Measurements from ENCODE around the gene ROBO1. TPM values are rescaled to one million over a fixed set of nuclear protein-coding genes. Genes with fewer than 3 reads are reported as not detected.

ROBO1 gene
- total and polyA plus RNA-seq, 2 of the 13 experiments (the other 11 are each of a cell fraction or from before 2014, with no cell fraction given): 52.2 to 71.0 TPM

GRCh38 chr3:79002465-79003372 lies 765.1 kb downstream of the ROBO1 start (continued):
- TF ChIP-seq, protein P1, sequence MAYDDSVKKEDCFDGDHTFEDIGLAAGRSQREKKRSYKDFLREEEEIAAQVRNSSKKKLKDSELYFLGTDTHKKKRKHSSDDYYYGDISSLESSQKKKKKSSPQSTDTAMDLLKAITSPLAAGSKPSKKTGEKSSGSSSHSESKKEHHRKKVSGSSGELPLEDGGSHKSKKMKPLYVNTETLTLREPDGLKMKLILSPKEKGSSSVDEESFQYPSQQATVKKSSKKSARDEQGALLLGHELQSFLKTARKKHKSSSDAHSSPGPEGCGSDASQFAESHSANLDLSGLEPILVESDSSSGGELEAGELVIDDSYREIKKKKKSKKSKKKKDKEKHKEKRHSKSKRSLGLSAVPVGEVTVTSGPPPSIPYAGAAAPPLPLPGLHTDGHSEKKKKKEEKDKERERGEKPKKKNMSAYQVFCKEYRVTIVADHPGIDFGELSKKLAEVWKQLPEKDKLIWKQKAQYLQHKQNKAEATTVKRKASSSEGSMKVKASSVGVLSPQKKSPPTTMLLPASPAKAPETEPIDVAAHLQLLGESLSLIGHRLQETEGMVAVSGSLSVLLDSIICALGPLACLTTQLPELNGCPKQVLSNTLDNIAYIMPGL (CRISPR knock-in tag; IDR thresholded peaks at IDR 0.05; ENCODE audit: borderline replicate concordance in 1 of 2, low read depth in 1 of 2): no peak
- TF ChIP-seq STAG1 (CRISPR knock-in tag; IDR thresholded peaks at IDR 0.05) (no peak), IKZF4 (CRISPR knock-in tag; IDR thresholded peaks at IDR 0.05; ENCODE audit: borderline replicate concordance, low read depth, not compliant biosample characterization) (no peak), YEATS2 (CRISPR knock-in tag; IDR thresholded peaks at IDR 0.05; ENCODE audit: borderline replicate concordance) (no peak), ZNF251 (CRISPR knock-in tag; IDR thresholded peaks at IDR 0.05) (no peak)
- TF ChIP-seq, protein P2, sequence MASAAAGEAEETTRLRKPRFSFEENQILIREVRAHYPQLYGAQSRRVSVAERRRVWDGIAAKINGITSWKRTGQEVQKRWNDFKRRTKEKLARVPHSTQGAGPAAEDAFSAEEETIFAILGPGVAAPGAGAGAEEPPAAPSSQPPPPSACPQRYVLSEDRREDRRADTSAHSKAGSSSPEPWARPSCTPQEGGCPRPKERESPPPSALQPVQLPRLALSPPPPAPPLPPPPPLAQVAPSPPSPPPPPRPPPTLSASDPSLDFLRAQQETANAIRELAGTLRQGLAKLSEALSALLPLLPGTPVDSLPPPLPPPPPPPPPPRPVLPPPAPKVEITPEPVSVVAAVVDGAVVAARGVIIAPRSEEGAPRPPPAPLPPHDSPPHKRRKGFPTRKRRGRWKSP (CRISPR knock-in tag; IDR thresholded peaks at IDR 0.05): no peak

- ChIA-PET POLR2A (no interaction called here), CTCF (ENCODE audit: low intra/inter-chr PET ratio, low total read pairs) (no interaction called here)
- Histone ChIP-seq H3K27me3 (ENCODE audit: control insufficient read depth in 1 of 2, insufficient read depth in 2 of 2, low read length in 2 of 2) (no peaks in the 10 kb centered on the region), H3K36me3 (replicated peaks in 1 of 2; ENCODE audit: control insufficient read depth in 1 of 2, insufficient read depth in 2 of 2, low read length in 2 of 2) (no peaks in the 10 kb centered on the region), H3K27ac (ENCODE audit: extremely low read length, insufficient read depth, low read length) (no peak overlapping the region), H2AFZ (ENCODE audit: low read length) (no peak overlapping the region), H3K9ac (ENCODE audit: insufficient read depth, low read depth, low read length) (no peak overlapping the region), H3K4me1 (ENCODE audit: insufficient read depth, low read length) (peaks cover 59% of the 10 kb centered on the region), H4K20me1 (ENCODE audit: insufficient read depth, low read length) (peaks cover 17% of the 10 kb centered on the region), H3K9me3 (ENCODE audit: low read length) (no peaks in the 10 kb centered on the region), H3K4me2 (ENCODE audit: low read depth, low read length) (no peak overlapping the region), H3K79me2 (ENCODE audit: insufficient read depth, low read length) (peaks cover 92% of the 10 kb centered on the region), H3K4me3 (replicated peaks in 1 of 3; ENCODE audit: insufficient read depth in 1 of 3, low read depth in 2 of 3, low read length in 3 of 3) (no peak overlapping the region)
- intact Hi-C loops (cut with micrococcal nuclease; ENCODE audit: unreplicated experiment): no loop called here
- ATAC-seq: no peak
- WGBS (ENCODE audit: low lambda C conversion rate): 94% methylated on average over 3 of the region's 3 CpGs
- BruUV-seq (replicated peaks): no TSS peak
- in situ Hi-C loops (cut with HindIII; ENCODE audit: extremely low pct_ligation_motif_present, low pct_unique_long_range_greater_than_20kb): no loop called here
- FAIRE-seq: no peak
- no peak for DNase-seq (ENCODE audit: low spot score)
- TF ChIP-seq, protein P3, sequence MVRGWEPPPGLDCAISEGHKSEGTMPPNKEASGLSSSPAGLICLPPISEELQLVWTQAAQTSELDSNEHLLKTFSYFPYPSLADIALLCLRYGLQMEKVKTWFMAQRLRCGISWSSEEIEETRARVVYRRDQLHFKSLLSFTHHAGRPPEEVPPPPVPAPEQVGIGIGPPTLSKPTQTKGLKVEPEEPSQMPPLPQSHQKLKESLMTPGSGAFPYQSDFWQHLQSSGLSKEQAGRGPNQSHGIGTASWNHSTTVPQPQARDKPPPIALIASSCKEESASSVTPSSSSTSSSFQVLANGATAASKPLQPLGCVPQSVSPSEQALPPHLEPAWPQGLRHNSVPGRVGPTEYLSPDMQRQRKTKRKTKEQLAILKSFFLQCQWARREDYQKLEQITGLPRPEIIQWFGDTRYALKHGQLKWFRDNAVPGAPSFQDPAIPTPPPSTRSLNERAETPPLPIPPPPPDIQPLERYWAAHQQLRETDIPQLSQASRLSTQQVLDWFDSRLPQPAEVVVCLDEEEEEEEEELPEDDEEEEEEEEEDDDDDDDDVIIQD (CRISPR knock-in tag; IDR thresholded peaks at IDR 0.05; ENCODE audit: low read depth): peak; percentile 75; the same call in 1 of the 2 replicates
- no peak for TF ChIP-seq CERS6 (CRISPR knock-in tag; IDR thresholded peaks at IDR 0.05)
- TF ChIP-seq ZNF460 (CRISPR knock-in tag; IDR thresholded peaks at IDR 0.05; ENCODE audit: borderline replicate concordance): no peak
- 0 out of 2 replicates have a peak, but pooled peaks have one; percentile 17 for TF ChIP-seq ZMYM4 (CRISPR knock-in tag; IDR thresholded peaks at IDR 0.05)
- TF ChIP-seq ZSCAN5A (CRISPR knock-in tag; IDR thresholded peaks at IDR 0.05; ENCODE audit: borderline replicate concordance): peak; percentile 66; the same call in 1 of the 2 replicates
Observed at GRCh38 chr3:79001255-79001654, 766.5 kb downstream of the ROBO1 start.
